ENCODE data around the gene LSM5.

DNA sequence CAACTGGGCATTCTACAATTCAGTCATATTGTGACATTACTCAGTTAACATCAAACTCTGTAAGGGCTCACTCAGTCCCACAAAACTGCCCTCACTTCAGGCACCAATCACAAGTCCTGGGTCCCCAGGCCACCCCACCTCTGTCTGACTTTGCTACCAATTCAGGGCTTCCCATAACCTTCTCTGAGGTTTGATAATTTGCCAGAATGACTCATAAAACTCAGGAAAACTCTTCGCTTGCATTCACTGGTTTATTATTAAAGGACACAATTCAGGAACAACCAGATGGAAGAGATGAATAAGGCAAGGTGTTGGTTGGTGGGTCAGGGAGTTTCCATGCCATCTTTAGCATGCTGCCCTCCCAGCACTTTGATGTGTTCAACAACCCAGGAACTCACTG lies 46.4 kb upstream of the LSM5 start:
- TF ChIP-seq POLR2A (IDR thresholded peaks at IDR 0.05), result no peak
- TF ChIP-seq, protein P1, sequence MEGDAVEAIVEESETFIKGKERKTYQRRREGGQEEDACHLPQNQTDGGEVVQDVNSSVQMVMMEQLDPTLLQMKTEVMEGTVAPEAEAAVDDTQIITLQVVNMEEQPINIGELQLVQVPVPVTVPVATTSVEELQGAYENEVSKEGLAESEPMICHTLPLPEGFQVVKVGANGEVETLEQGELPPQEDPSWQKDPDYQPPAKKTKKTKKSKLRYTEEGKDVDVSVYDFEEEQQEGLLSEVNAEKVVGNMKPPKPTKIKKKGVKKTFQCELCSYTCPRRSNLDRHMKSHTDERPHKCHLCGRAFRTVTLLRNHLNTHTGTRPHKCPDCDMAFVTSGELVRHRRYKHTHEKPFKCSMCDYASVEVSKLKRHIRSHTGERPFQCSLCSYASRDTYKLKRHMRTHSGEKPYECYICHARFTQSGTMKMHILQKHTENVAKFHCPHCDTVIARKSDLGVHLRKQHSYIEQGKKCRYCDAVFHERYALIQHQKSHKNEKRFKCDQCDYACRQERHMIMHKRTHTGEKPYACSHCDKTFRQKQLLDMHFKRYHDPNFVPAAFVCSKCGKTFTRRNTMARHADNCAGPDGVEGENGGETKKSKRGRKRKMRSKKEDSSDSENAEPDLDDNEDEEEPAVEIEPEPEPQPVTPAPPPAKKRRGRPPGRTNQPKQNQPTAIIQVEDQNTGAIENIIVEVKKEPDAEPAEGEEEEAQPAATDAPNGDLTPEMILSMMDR (IDR thresholded peaks at IDR 0.05), result no peak
- TF ChIP-seq POLR2AphosphoS5 (IDR thresholded peaks at IDR 0.05), result no peak

All from prostate gland (tissue), 2 donors.